T-helper 1 cell treated with Interleukin-12 subunit alpha and Interleukin-12 subunit beta and Interleukin-4 antibody, amounts not matched to agents 30 μg/mL and 1 μg/mL, for 36 hours (primary cell): Measurements from ENCODE around the gene MTERF4.

ENCODE experiments used
- H3K27ac Mint-ChIP-seq: one replicate; pipeline ENCODE4 v1.8.0; 2021; ENCODE audit warnings: mild to moderate bottlenecking, mixed read lengths
- H3K27me3 Mint-ChIP-seq: one replicate; pipeline ENCODE4 v1.8.0; 2021; ENCODE audit warnings: low read depth, mixed read lengths
- H3K36me3 Mint-ChIP-seq: one replicate; pipeline ENCODE4 v1.8.0; 2021; ENCODE audit warnings: low read depth, mixed read lengths
- H3K4me1 Mint-ChIP-seq: one replicate; pipeline ENCODE4 v1.8.0; 2021; ENCODE audit warnings: low read depth, mixed read lengths
- H3K4me3 Mint-ChIP-seq: one replicate; pipeline ENCODE4 v1.8.0; 2021; ENCODE audit warnings: mild to moderate bottlenecking, moderate library complexity, mixed read lengths
- H3K9me3 Mint-ChIP-seq: one replicate; pipeline ENCODE4 v1.8.0; 2021; ENCODE audit warnings: mixed read lengths

Gene MTERF4

GRCh38 chr2:241138471-241138870 is 36.4 kb upstream of the MTERF4 start:
- Mint-ChIP-seq H3K36me3 (peaks cover 31% of the 10 kb centered on the region), H3K4me3 (no peak overlapping the region), H3K4me1 (no peaks in the 10 kb centered on the region), H3K9me3 (no peaks in the 10 kb centered on the region), H3K27me3 (no peaks in the 10 kb centered on the region), H3K27ac (no peak overlapping the region)

GRCh38 chr2:241137276-241138190 is 35.4 kb upstream of the MTERF4 start:
- no peaks in the 10 kb centered on the region for H3K9me3 Mint-ChIP-seq
- peaks cover 39% of the 10 kb centered on the region for H3K36me3 Mint-ChIP-seq
- no peak overlapping the region for H3K4me3 Mint-ChIP-seq
- peaks cover under 1% of the 10 kb centered on the region for H3K4me1 Mint-ChIP-seq
- H3K27me3 Mint-ChIP-seq: no peaks in the 10 kb centered on the region
- no peak overlapping the region for H3K27ac Mint-ChIP-seq

- Mint-ChIP-seq H3K4me3 (no peak overlapping the region), H3K36me3 (peaks cover 36% of the 10 kb centered on the region), H3K27me3 (no peaks in the 10 kb centered on the region), H3K27ac (no peak overlapping the region), H3K9me3 (no peaks in the 10 kb centered on the region), H3K4me1 (peaks cover 2% of the 10 kb centered on the region)
These were observed 34.7 kb upstream of the MTERF4 start for GRCh38 chr2:241136661-241137260.

DNA sequence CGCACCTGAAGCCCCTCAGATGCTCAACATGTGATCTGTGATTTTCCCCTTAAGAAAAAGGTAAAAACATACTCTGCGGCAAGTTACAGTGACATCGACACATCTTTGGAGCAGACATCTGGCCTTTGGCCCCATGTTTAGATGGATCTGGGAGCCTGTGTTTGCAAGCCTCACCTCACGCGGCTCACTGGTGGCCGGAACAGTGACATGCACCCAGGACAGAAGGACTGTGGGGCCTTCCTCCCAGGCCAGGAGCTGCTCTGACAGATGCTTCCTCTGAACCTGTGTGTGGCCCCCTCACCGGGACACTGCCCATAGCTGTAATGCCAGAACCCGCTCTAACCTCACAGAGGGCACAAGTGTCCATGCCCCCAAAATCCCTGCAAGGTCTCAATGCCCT is 34.1 kb upstream of the MTERF4 start:
- Mint-ChIP-seq H3K36me3 (peaks cover 33% of the 10 kb centered on the region), H3K27me3 (no peaks in the 10 kb centered on the region), H3K4me1 (peaks cover 2% of the 10 kb centered on the region), H3K9me3 (no peaks in the 10 kb centered on the region), H3K27ac (no peak overlapping the region), H3K4me3 (no peak overlapping the region)

GRCh38 chr2:241135737-241136136 is 33.6 kb upstream of the MTERF4 start:
- Mint-ChIP-seq H3K27me3 (no peaks in the 10 kb centered on the region), H3K9me3 (no peaks in the 10 kb centered on the region), H3K4me3 (no peak overlapping the region)

DNA sequence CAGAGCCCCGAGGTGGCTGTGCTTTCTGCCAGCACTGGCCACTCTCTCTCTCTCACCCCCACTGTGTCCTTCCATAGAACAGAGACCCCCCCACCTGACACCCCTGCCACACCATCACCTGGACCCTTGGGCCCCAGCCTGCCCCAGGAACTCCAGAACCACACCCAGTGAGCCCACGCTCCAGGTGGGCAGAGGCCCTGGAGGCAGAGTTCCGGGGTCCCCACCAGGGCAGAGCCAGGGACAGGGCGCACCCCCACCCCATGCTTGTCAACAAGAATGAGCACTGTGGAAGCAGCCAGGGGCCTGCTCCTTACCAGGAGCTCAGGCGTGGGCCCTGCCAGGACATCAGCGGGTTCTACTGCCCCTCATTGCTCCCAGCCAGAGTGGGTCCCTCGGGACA is 32.6 kb upstream of the MTERF4 start:
- Mint-ChIP-seq H3K9me3 (no peaks in the 10 kb centered on the region), H3K4me3 (no peak overlapping the region), H3K27ac (no peak overlapping the region), H3K36me3 (peaks cover 41% of the 10 kb centered on the region), H3K4me1 (peaks cover 6% of the 10 kb centered on the region), H3K27me3 (no peaks in the 10 kb centered on the region)

More at GRCh38 chr2:241135737-241136136, 33.6 kb upstream of the MTERF4 start:
- no peak overlapping the region for H3K27ac Mint-ChIP-seq
- H3K4me1 Mint-ChIP-seq: peaks cover 3% of the 10 kb centered on the region
- peaks cover 34% of the 10 kb centered on the region for H3K36me3 Mint-ChIP-seq

- Mint-ChIP-seq H3K27ac (no peak overlapping the region), H3K4me3 (no peak overlapping the region), H3K4me1 (peaks cover 13% of the 10 kb centered on the region), H3K27me3 (no peaks in the 10 kb centered on the region), H3K36me3 (peaks cover 47% of the 10 kb centered on the region), H3K9me3 (no peaks in the 10 kb centered on the region)
These were observed 31.3 kb upstream of the MTERF4 start for GRCh38 chr2:241133436-241133820.

DNA sequence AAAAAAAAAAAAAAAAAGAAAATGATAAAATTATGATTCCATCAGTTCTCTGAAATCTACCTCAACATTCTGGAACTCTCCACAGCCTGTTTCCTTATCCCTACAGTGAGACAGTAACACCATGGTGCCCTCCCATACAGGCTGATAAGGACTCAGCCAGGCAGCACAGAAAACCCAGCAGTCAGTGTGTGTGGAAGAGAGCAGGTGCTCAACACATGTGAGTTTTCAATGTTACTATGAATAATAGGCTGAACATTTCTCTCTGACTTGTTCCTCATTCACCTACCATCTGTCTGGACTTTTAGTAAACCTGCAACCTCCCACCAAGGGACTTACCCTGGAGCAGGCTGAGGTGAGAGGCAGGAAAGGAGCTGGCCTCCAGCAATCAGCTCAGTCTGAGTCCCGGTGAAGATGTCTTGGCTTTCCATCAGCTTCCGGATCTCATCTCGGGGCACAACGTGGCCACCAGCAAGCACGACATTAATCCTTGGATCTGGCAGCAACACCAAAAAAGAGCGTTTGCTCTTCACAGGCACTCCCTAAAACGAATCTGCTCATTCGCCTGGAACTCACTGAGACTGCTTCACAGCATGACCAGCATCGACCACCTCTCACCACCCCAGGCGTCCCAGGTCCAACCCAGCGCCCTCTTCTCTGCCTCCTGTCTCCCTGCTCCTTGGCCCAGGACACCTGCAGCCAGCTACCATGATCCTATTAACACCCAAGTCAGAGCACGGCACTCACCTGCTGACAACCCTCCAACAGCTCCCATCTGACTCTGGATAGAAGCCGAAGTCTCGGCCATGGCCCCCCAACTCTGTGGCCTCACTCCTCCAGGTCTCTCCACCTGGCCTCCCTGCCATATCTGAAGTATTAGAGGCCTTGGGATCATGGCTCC is 30.7 kb upstream of the MTERF4 start:
- peaks cover 20% of the 10 kb centered on the region for H3K4me1 Mint-ChIP-seq
- peaks cover 46% of the 10 kb centered on the region for H3K36me3 Mint-ChIP-seq
- no peaks in the 10 kb centered on the region for H3K9me3 Mint-ChIP-seq
- no peaks in the 10 kb centered on the region for H3K27me3 Mint-ChIP-seq
- H3K27ac Mint-ChIP-seq: peak overlapping the region; percentile 6
- no peak overlapping the region for H3K4me3 Mint-ChIP-seq

DNA sequence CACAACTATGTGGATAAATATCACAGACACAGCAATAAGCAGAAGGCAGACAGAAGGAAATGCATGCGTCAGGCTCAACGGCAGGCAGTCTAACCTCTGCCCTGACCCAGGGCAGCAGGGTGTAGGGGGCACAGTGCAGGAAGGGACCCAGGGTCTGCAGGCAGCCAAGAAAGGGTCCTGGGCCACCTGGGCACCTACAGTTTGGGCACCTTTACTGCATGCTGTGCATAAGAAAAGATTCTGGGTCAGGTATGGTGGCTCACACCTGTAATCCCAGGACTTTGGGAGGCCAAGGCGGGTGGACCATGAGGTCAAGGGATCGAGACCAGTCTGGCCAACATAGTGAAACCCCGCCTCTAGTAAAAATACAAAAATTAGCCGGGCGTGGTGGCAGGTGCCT is 29.4 kb upstream of the MTERF4 start:
- Mint-ChIP-seq H3K27me3 (no peaks in the 10 kb centered on the region), H3K27ac (no peak overlapping the region), H3K36me3 (peaks cover 51% of the 10 kb centered on the region), H3K4me1 (peaks cover 28% of the 10 kb centered on the region), H3K4me3 (no peak overlapping the region), H3K9me3 (no peaks in the 10 kb centered on the region)

DNA sequence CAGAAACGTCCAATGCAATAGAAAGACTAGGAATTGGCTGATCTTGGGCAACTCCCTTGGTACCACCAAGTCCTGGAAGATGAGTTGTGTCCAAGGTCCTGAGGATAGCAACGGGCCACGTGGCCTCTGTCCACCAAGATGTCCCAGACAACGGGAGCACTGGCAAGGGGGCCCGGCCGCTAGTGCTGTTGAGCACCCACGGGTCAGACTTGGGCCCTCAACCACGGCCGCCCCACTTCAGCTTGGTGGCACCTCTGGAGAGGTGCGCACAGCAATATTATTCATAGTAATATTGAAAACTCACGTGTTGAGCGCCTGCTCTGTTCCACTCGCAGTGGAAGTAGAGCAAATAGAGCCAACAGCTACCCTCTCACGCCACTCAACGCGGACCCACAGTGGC is 28.2 kb upstream of the MTERF4 start:
- H3K36me3 Mint-ChIP-seq: peaks cover 42% of the 10 kb centered on the region
- H3K9me3 Mint-ChIP-seq: no peaks in the 10 kb centered on the region
- no peaks in the 10 kb centered on the region for H3K27me3 Mint-ChIP-seq
- no peak overlapping the region for H3K4me3 Mint-ChIP-seq
- H3K27ac Mint-ChIP-seq: peak overlapping the region; percentile 43
- H3K4me1 Mint-ChIP-seq: peaks cover 35% of the 10 kb centered on the region

GRCh38 chr2:241129086-241129871 is 27.2 kb upstream of the MTERF4 start:
- peak overlapping the region; percentile 88 for H3K27ac Mint-ChIP-seq
- no peaks in the 10 kb centered on the region for H3K27me3 Mint-ChIP-seq
- no peak overlapping the region for H3K4me3 Mint-ChIP-seq
- peaks cover 37% of the 10 kb centered on the region for H3K4me1 Mint-ChIP-seq
- H3K9me3 Mint-ChIP-seq: no peaks in the 10 kb centered on the region
- peaks cover 43% of the 10 kb centered on the region for H3K36me3 Mint-ChIP-seq

- H3K9me3 Mint-ChIP-seq: no peaks in the 10 kb centered on the region
These were observed 26.2 kb upstream of the MTERF4 start for GRCh38 chr2:241128266-241128665.

DNA sequence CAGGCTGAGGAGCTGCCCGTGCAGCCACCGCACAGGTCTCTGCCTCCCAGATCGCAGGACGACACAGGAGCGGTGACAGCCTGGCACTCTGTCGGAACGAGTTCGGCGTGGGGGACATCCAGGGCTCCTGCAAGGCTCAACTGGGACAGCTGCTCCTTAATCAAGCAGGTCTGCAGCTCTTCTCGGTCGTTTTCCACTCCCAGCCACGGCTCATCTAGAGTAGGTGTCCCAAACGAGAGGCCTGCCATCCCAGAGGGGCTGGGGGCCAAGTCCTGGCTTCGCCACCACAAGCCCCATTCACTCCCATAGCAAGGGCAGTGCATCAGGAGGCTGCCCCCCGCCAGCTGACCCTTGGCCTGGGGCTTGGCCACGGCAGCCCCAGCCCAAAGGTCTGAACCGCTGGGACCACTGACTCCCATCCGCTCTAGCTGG is 24.7 kb upstream of the MTERF4 start:
- peaks cover 46% of the 10 kb centered on the region for H3K36me3 Mint-ChIP-seq
- H3K27me3 Mint-ChIP-seq: no peaks in the 10 kb centered on the region
- H3K27ac Mint-ChIP-seq: peak overlapping the region; percentile 99
- no peaks in the 10 kb centered on the region for H3K9me3 Mint-ChIP-seq
- no peak overlapping the region for H3K4me3 Mint-ChIP-seq
- peaks cover 41% of the 10 kb centered on the region for H3K4me1 Mint-ChIP-seq

More at GRCh38 chr2:241128266-241128665, 26.2 kb upstream of the MTERF4 start:
- H3K36me3 Mint-ChIP-seq: peaks cover 45% of the 10 kb centered on the region
- H3K27ac Mint-ChIP-seq: peak overlapping the region; percentile 99
- H3K4me3 Mint-ChIP-seq: peak overlapping the region; percentile 64
- H3K27me3 Mint-ChIP-seq: no peaks in the 10 kb centered on the region
- peaks cover 42% of the 10 kb centered on the region for H3K4me1 Mint-ChIP-seq

- Mint-ChIP-seq H3K4me1 (peaks cover 44% of the 10 kb centered on the region), H3K4me3 (peak overlapping the region; percentile 51), H3K9me3 (peaks cover under 1% of the 10 kb centered on the region), H3K36me3 (peaks cover 52% of the 10 kb centered on the region), H3K27ac (peak overlapping the region; percentile 45), H3K27me3 (no peaks in the 10 kb centered on the region)
These were observed 24.1 kb upstream of the MTERF4 start for GRCh38 chr2:241126201-241126611.
